Measurements from ENCODE around the gene IMMP2L. TPM values are rescaled to one million over a fixed set of nuclear protein-coding genes. Genes with fewer than 3 reads are reported as not detected.

The IMMP2L gene
- total and polyA plus RNA-seq, 2 of the 13 experiments (the other 11 are each of a cell fraction or from before 2014, with no cell fraction given): 7.8 to 16.9 TPM

- H3K4me1 ChIP-seq (ENCODE audit: insufficient read depth, low read length): no peaks in the 10 kb centered on the region
- POLR2A ChIA-PET: no interaction called here
- CTCF ChIA-PET (ENCODE audit: low intra/inter-chr PET ratio, low total read pairs): no interaction called here
- H3K4me2 ChIP-seq (ENCODE audit: low read depth, low read length): no peak overlapping the region
- no peaks in the 10 kb centered on the region for H3K27me3 ChIP-seq (ENCODE audit: control insufficient read depth in 1 of 2, insufficient read depth in 2 of 2, low read length in 2 of 2)
- no peaks in the 10 kb centered on the region for H3K79me2 ChIP-seq (ENCODE audit: insufficient read depth, low read length)
- DNase-seq (ENCODE audit: low spot score) (no peak), FAIRE-seq (no peak), ATAC-seq (no peak)
- TF ChIP-seq EZH2 (conservative IDR thresholded peaks at IDR 0.05; ENCODE audit: low read depth, low read length): no peak
- no peak for TF ChIP-seq HNRNPH1 (optimal IDR thresholded peaks at IDR 0.05; ENCODE audit: low read depth, low read length)
- TF ChIP-seq ZSCAN22 (CRISPR knock-in tag; IDR thresholded peaks at IDR 0.05): no peak
- no peak for TF ChIP-seq BCL6 (CRISPR knock-in tag; IDR thresholded peaks at IDR 0.05)
- intact Hi-C loops (cut with micrococcal nuclease; ENCODE audit: unreplicated experiment) (no loop called here), in situ Hi-C loops (cut with HindIII; ENCODE audit: extremely low pct_ligation_motif_present, low pct_unique_long_range_greater_than_20kb) (no loop called here)
- H2AFZ ChIP-seq (ENCODE audit: low read length): no peak overlapping the region
- BruUV-seq (replicated peaks): no TSS peak
- no peak overlapping the region for H3K4me3 ChIP-seq (replicated peaks in 1 of 3; ENCODE audit: insufficient read depth in 1 of 3, low read depth in 2 of 3, low read length in 3 of 3)
- H3K9ac ChIP-seq (ENCODE audit: insufficient read depth, low read depth, low read length): no peak overlapping the region
- no peaks in the 10 kb centered on the region for H3K36me3 ChIP-seq (replicated peaks in 1 of 2; ENCODE audit: control insufficient read depth in 1 of 2, insufficient read depth in 2 of 2, low read length in 2 of 2)
- 29% methylated on average over 3 of the region's 3 CpGs for WGBS (ENCODE audit: low lambda C conversion rate)
- H4K20me1 ChIP-seq (ENCODE audit: insufficient read depth, low read length): no peaks in the 10 kb centered on the region
- H3K9me3 ChIP-seq (ENCODE audit: low read length): no peaks in the 10 kb centered on the region
- no peak overlapping the region for H3K27ac ChIP-seq (ENCODE audit: extremely low read length, insufficient read depth, low read length)
Observed at GRCh38 chr7:110841840-110842545, 720.3 kb downstream of the IMMP2L start.

- WGBS (ENCODE audit: low lambda C conversion rate): 10% methylated on average over 5 of the region's 5 CpGs
- TF ChIP-seq STAG1 (CRISPR knock-in tag; IDR thresholded peaks at IDR 0.05) (peak; percentile 18; the same call in 1 of the 2 replicates), ZNF782 (CRISPR knock-in tag; IDR thresholded peaks at IDR 0.05; ENCODE audit: borderline replicate concordance) (peak; percentile 54; the same call in 1 of the 2 replicates), TFE3 (CRISPR knock-in tag; IDR thresholded peaks at IDR 0.05) (no peak), SRSF1 (optimal IDR thresholded peaks at IDR 0.05; ENCODE audit: low read depth, low read length) (no peak)
- no peak overlapping the region for H3K4me2 ChIP-seq (ENCODE audit: low read depth, low read length)
- H3K9me3 ChIP-seq (ENCODE audit: low read length): no peaks in the 10 kb centered on the region
- no TSS peak for BruUV-seq (replicated peaks)
- POLR2A ChIA-PET: no interaction called here
- ATAC-seq (peak; percentile 75), FAIRE-seq (no peak), DNase-seq (ENCODE audit: low spot score) (peak; percentile 33)
- no peak overlapping the region for H3K4me3 ChIP-seq (replicated peaks in 1 of 3; ENCODE audit: insufficient read depth in 1 of 3, low read depth in 2 of 3, low read length in 3 of 3)
- H3K27ac ChIP-seq (ENCODE audit: extremely low read length, insufficient read depth, low read length): no peak overlapping the region
- no peaks in the 10 kb centered on the region for H3K36me3 ChIP-seq (replicated peaks in 1 of 2; ENCODE audit: control insufficient read depth in 1 of 2, insufficient read depth in 2 of 2, low read length in 2 of 2)
- H3K4me1 ChIP-seq (ENCODE audit: insufficient read depth, low read length): peaks cover 13% of the 10 kb centered on the region
- in situ Hi-C loops (cut with HindIII; ENCODE audit: extremely low pct_ligation_motif_present, low pct_unique_long_range_greater_than_20kb): no loop called here
- no peaks in the 10 kb centered on the region for H3K79me2 ChIP-seq (ENCODE audit: insufficient read depth, low read length)
- H3K9ac ChIP-seq (ENCODE audit: insufficient read depth, low read depth, low read length): no peak overlapping the region
- CTCF ChIA-PET (ENCODE audit: low intra/inter-chr PET ratio, low total read pairs): no interaction called here
- no peak overlapping the region for H2AFZ ChIP-seq (ENCODE audit: low read length)
- intact Hi-C loops (cut with micrococcal nuclease; ENCODE audit: unreplicated experiment): loop anchor here (10.0 kb wide), 1 partner anchor 255 kb away; the partner anchor contains the start of gene LRRN3
- no peaks in the 10 kb centered on the region for H4K20me1 ChIP-seq (ENCODE audit: insufficient read depth, low read length)
- no peaks in the 10 kb centered on the region for H3K27me3 ChIP-seq (ENCODE audit: control insufficient read depth in 1 of 2, insufficient read depth in 2 of 2, low read length in 2 of 2)
Observed at GRCh38 chr7:110839866-110840265, 722.4 kb downstream of the IMMP2L start.

All from HepG2 (cell line).